Measurements from ENCODE around the gene SLC9C1.
"Not testable (repeated sequence)": the region's sequence is repeated elsewhere in the genome, so short reads cannot be mapped to it uniquely, and the experiment has no call there.

The SLC9C1 gene

DNA sequence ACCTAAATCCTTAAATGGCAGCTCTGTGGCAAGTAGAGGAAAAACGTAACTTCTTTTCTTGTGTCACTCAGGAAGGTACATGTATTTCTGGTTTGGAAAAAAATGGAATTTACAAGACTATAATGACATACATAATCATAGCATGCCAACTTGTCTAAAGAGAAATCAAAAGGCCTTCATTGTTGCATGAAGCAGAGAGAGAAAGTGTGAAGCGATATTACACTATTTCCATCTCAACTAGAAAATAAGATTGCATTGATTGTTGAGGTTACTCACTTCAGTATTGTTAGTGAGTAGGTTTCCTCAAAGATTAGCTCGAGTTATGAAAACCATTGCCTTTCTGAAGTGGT lies 93.7 kb downstream of the SLC9C1 start:
- Histone ChIP-seq H3K4me3 (ENCODE audit: insufficient read depth, low read depth, low read length, poor library complexity, severe bottlenecking) (no peak overlapping the region), H3K9me3 (ENCODE audit: control insufficient read depth, low read length) (no peaks in the 10 kb centered on the region), H3K27me3 (replicated peaks; ENCODE audit: control insufficient read depth, insufficient read depth, low read length, poor library complexity, severe bottlenecking) (no peaks in the 10 kb centered on the region), H3K36me3 (ENCODE audit: control insufficient read depth, insufficient read depth, low read length) (no peaks in the 10 kb centered on the region), H3K27ac (ENCODE audit: insufficient read depth, low read length, poor library complexity, severe bottlenecking) (no peak overlapping the region), H3K4me1 (ENCODE audit: control insufficient read depth, insufficient read depth, low read length, poor library complexity, severe bottlenecking) (no peaks in the 10 kb centered on the region)
- no peak for DNase-seq

- Histone ChIP-seq H3K4me1 (ENCODE audit: control insufficient read depth, insufficient read depth, low read length, poor library complexity, severe bottlenecking) (no peaks in the 10 kb centered on the region), H3K9me3 (ENCODE audit: control insufficient read depth, low read length) (no peaks in the 10 kb centered on the region), H3K27me3 (replicated peaks; ENCODE audit: control insufficient read depth, insufficient read depth, low read length, poor library complexity, severe bottlenecking) (no peaks in the 10 kb centered on the region), H3K27ac (ENCODE audit: insufficient read depth, low read length, poor library complexity, severe bottlenecking) (no peak overlapping the region), H3K4me3 (ENCODE audit: insufficient read depth, low read depth, low read length, poor library complexity, severe bottlenecking) (no peak overlapping the region), H3K36me3 (ENCODE audit: control insufficient read depth, insufficient read depth, low read length) (no peaks in the 10 kb centered on the region)
- DNase-seq = no peak
Measured at GRCh38 chr3:112199622-112200316, 94.2 kb downstream of the SLC9C1 start.

DNA sequence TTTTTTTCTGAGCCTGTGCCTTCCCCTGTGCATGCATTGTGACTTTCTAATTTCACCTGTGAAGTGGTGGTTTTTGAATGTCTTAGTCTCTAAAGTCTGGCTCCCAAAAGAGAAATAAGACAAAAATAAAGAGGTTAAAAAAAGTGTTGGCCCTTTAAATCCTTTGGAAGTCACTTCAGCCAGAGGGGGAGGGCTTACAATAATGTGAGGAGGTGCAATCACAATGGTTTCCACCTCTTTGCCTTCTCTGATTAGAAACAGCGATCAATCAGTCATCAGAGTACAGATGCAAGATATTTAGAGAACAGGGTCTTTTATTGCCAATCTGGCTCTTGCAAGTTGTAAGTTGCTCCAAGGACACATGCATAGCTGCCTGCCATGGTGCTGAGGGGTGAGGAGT lies 96.9 kb downstream of the SLC9C1 start:
- H3K27ac ChIP-seq (ENCODE audit: insufficient read depth, low read length, poor library complexity, severe bottlenecking) = no peak overlapping the region

GRCh38 chr3:112187300-112187699 lies 106.7 kb downstream of the SLC9C1 start:
- no peak for DNase-seq
- peaks cover 3% of the 10 kb centered on the region for H3K9me3 ChIP-seq (ENCODE audit: control insufficient read depth, low read length)
- H3K36me3 ChIP-seq (ENCODE audit: control insufficient read depth, insufficient read depth, low read length) = no peaks in the 10 kb centered on the region
- H3K27me3 ChIP-seq (replicated peaks; ENCODE audit: control insufficient read depth, insufficient read depth, low read length, poor library complexity, severe bottlenecking) = no peaks in the 10 kb centered on the region
- H3K4me3 ChIP-seq (ENCODE audit: insufficient read depth, low read depth, low read length, poor library complexity, severe bottlenecking) = no peak overlapping the region
- no peak overlapping the region for H3K27ac ChIP-seq (ENCODE audit: insufficient read depth, low read length, poor library complexity, severe bottlenecking)
- H3K4me1 ChIP-seq (ENCODE audit: control insufficient read depth, insufficient read depth, low read length, poor library complexity, severe bottlenecking) = no peaks in the 10 kb centered on the region

More for the DNA sequence above, 96.9 kb downstream of the SLC9C1 start:
- DNase-seq = no peak
- H3K36me3 ChIP-seq (ENCODE audit: control insufficient read depth, insufficient read depth, low read length) = no peaks in the 10 kb centered on the region
- no peaks in the 10 kb centered on the region for H3K4me1 ChIP-seq (ENCODE audit: control insufficient read depth, insufficient read depth, low read length, poor library complexity, severe bottlenecking)
- H3K27me3 ChIP-seq (replicated peaks; ENCODE audit: control insufficient read depth, insufficient read depth, low read length, poor library complexity, severe bottlenecking) = no peaks in the 10 kb centered on the region
- H3K9me3 ChIP-seq (ENCODE audit: control insufficient read depth, low read length) = peaks cover 4% of the 10 kb centered on the region
- H3K4me3 ChIP-seq (ENCODE audit: insufficient read depth, low read depth, low read length, poor library complexity, severe bottlenecking) = no peak overlapping the region

- DNase-seq; H3K27ac ChIP-seq (ENCODE audit: insufficient read depth, low read length, poor library complexity, severe bottlenecking); H3K36me3 ChIP-seq (ENCODE audit: control insufficient read depth, insufficient read depth, low read length); H3K4me3 ChIP-seq (ENCODE audit: insufficient read depth, low read depth, low read length, poor library complexity, severe bottlenecking); H3K9me3 ChIP-seq (ENCODE audit: control insufficient read depth, low read length); H3K27me3 ChIP-seq (replicated peaks; ENCODE audit: control insufficient read depth, insufficient read depth, low read length, poor library complexity, severe bottlenecking); H3K4me1 ChIP-seq (ENCODE audit: control insufficient read depth, insufficient read depth, low read length, poor library complexity, severe bottlenecking): not testable (repeated sequence)
Measured at GRCh38 chr3:112185423-112186035, 108.5 kb downstream of the SLC9C1 start.

- Histone ChIP-seq H3K27ac (ENCODE audit: insufficient read depth, low read length, poor library complexity, severe bottlenecking) (no peak overlapping the region), H3K27me3 (replicated peaks; ENCODE audit: control insufficient read depth, insufficient read depth, low read length, poor library complexity, severe bottlenecking) (no peaks in the 10 kb centered on the region), H3K4me1 (ENCODE audit: control insufficient read depth, insufficient read depth, low read length, poor library complexity, severe bottlenecking) (no peaks in the 10 kb centered on the region), H3K4me3 (ENCODE audit: insufficient read depth, low read depth, low read length, poor library complexity, severe bottlenecking) (no peak overlapping the region), H3K36me3 (ENCODE audit: control insufficient read depth, insufficient read depth, low read length) (no peaks in the 10 kb centered on the region), H3K9me3 (ENCODE audit: control insufficient read depth, low read length) (no peaks in the 10 kb centered on the region)
- no peak for DNase-seq
Measured at GRCh38 chr3:112175646-112176045, 118.4 kb downstream of the SLC9C1 start.

- Histone ChIP-seq H3K27ac (ENCODE audit: insufficient read depth, low read length, poor library complexity, severe bottlenecking) (no peak overlapping the region), H3K4me3 (ENCODE audit: insufficient read depth, low read depth, low read length, poor library complexity, severe bottlenecking) (no peak overlapping the region), H3K9me3 (ENCODE audit: control insufficient read depth, low read length) (no peaks in the 10 kb centered on the region), H3K36me3 (ENCODE audit: control insufficient read depth, insufficient read depth, low read length) (no peaks in the 10 kb centered on the region), H3K27me3 (replicated peaks; ENCODE audit: control insufficient read depth, insufficient read depth, low read length, poor library complexity, severe bottlenecking) (no peaks in the 10 kb centered on the region), H3K4me1 (ENCODE audit: control insufficient read depth, insufficient read depth, low read length, poor library complexity, severe bottlenecking) (no peaks in the 10 kb centered on the region)
- no peak for DNase-seq
Measured at GRCh38 chr3:112175037-112175436, 119.0 kb downstream of the SLC9C1 start.

- Histone ChIP-seq H3K27ac (ENCODE audit: insufficient read depth, low read length, poor library complexity, severe bottlenecking) (no peak overlapping the region), H3K27me3 (replicated peaks; ENCODE audit: control insufficient read depth, insufficient read depth, low read length, poor library complexity, severe bottlenecking) (no peaks in the 10 kb centered on the region), H3K9me3 (ENCODE audit: control insufficient read depth, low read length) (no peaks in the 10 kb centered on the region), H3K4me3 (ENCODE audit: insufficient read depth, low read depth, low read length, poor library complexity, severe bottlenecking) (no peak overlapping the region), H3K4me1 (ENCODE audit: control insufficient read depth, insufficient read depth, low read length, poor library complexity, severe bottlenecking) (no peaks in the 10 kb centered on the region), H3K36me3 (ENCODE audit: control insufficient read depth, insufficient read depth, low read length) (no peaks in the 10 kb centered on the region)
- no peak for DNase-seq
Measured at GRCh38 chr3:112171144-112171543, 122.9 kb downstream of the SLC9C1 start.

- Histone ChIP-seq H3K4me1 (ENCODE audit: control insufficient read depth, insufficient read depth, low read length, poor library complexity, severe bottlenecking) (no peaks in the 10 kb centered on the region), H3K36me3 (ENCODE audit: control insufficient read depth, insufficient read depth, low read length) (no peaks in the 10 kb centered on the region), H3K4me3 (ENCODE audit: insufficient read depth, low read depth, low read length, poor library complexity, severe bottlenecking) (no peak overlapping the region), H3K27me3 (replicated peaks; ENCODE audit: control insufficient read depth, insufficient read depth, low read length, poor library complexity, severe bottlenecking) (no peaks in the 10 kb centered on the region), H3K9me3 (ENCODE audit: control insufficient read depth, low read length) (no peaks in the 10 kb centered on the region), H3K27ac (ENCODE audit: insufficient read depth, low read length, poor library complexity, severe bottlenecking) (no peak overlapping the region)
- no peak for DNase-seq
Measured at GRCh38 chr3:112170046-112170445, 124.0 kb downstream of the SLC9C1 start.

DNA sequence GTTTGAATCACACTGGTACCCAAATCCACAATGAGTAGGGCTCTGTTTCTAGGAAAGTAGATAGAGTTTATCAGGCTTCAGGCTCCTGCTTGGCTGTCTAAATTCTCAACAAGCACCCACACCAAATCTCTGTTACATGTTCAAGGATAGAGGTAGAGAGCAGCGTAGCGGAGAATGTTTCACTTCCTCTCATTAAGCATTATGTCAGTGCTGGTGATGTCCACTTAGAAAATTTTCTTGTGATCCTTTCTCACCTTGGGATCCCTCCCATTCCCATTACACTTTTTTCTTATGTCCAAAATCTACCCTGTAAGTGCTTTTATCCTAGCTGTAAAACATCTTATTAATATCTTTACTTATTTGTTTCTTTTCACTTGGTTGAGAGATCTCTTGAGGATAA lies 126.3 kb downstream of the SLC9C1 start:
- no peaks in the 10 kb centered on the region for H3K9me3 ChIP-seq (ENCODE audit: control insufficient read depth, low read length)
- H3K4me3 ChIP-seq (ENCODE audit: insufficient read depth, low read depth, low read length, poor library complexity, severe bottlenecking) = no peak overlapping the region
- no peak overlapping the region for H3K27ac ChIP-seq (ENCODE audit: insufficient read depth, low read length, poor library complexity, severe bottlenecking)
- H3K4me1 ChIP-seq (ENCODE audit: control insufficient read depth, insufficient read depth, low read length, poor library complexity, severe bottlenecking) = no peaks in the 10 kb centered on the region
- no peaks in the 10 kb centered on the region for H3K27me3 ChIP-seq (replicated peaks; ENCODE audit: control insufficient read depth, insufficient read depth, low read length, poor library complexity, severe bottlenecking)
- DNase-seq = no peak
- H3K36me3 ChIP-seq (ENCODE audit: control insufficient read depth, insufficient read depth, low read length) = no peaks in the 10 kb centered on the region
